HG03575 (cell line): ENCODE results near the gene STK40.

Experiments
- ATAC-seq: cut with Tn5 transposase; IDR thresholded peaks from one replicate; pipeline ENCODE4 v1.9.1; 2021; ENCODE audit not compliant: unreplicated experiment, insufficient number of reproducible peaks, low FRiP score; ENCODE audit errors: extremely low read depth

STK40 gene

GRCh38 chr1:36323636-36324352 lies 61.9 kb downstream of the STK40 start, which contains the start of gene EVA1B:
EVA1B (minus strand) TSS chr1:36323645; CDS start chr1:36323037, 608 bp downstream.
- ATAC-seq = no peak

- ATAC-seq = no peak
These were observed 62.7 kb downstream of the STK40 start for GRCh38 chr1:36322786-36323635.

- no peak for ATAC-seq
These were observed 63.5 kb downstream of the STK40 start for GRCh38 chr1:36322041-36322785.

GRCh38 chr1:36321119-36321951 lies 64.4 kb downstream of the STK40 start:
- no peak for ATAC-seq

GRCh38 chr1:36320767-36321118 lies 65.0 kb downstream of the STK40 start:
- ATAC-seq = no peak

GRCh38 chr1:36320291-36320761 lies 65.4 kb downstream of the STK40 start:
- ATAC-seq = no peak

- ATAC-seq = no peak
These were observed 76.3 kb downstream of the STK40 start for GRCh38 chr1:36309397-36309796.

- no peak for ATAC-seq
These were observed 78.0 kb downstream of the STK40 start for GRCh38 chr1:36307601-36308330.

- ATAC-seq = peak; percentile 80
These were observed 78.7 kb downstream of the STK40 start for GRCh38 chr1:36306902-36307456.

- no peak for ATAC-seq
These were observed 79.4 kb downstream of the STK40 start, which contains the start of gene SH3D21 for GRCh38 chr1:36306210-36306901. SH3D21 (plus strand) TSS chr1:36306368; CDS start chr1:36306421, 53 bp downstream.

GRCh38 chr1:36305915-36306209 lies 79.9 kb downstream of the STK40 start:
- no peak for ATAC-seq

- ATAC-seq = no peak
These were observed 80.5 kb downstream of the STK40 start for GRCh38 chr1:36304970-36305914.

GRCh38 chr1:36304521-36304920 lies 81.2 kb downstream of the STK40 start:
- no peak for ATAC-seq

GRCh38 chr1:36303650-36304360 lies 81.9 kb downstream of the STK40 start:
- ATAC-seq = no peak

GRCh38 chr1:36303244-36303643 lies 82.5 kb downstream of the STK40 start:
- ATAC-seq = no peak

GRCh38 chr1:36301220-36301619 lies 84.5 kb downstream of the STK40 start:
- ATAC-seq = no peak
